ENCODE measurements around the gene ITGAV.

ITGAV gene

GRCh38 chr2:186561467-186562208, 28.2 kb upstream of the ITGAV start:
- TF ChIP-seq GATA3 (IDR thresholded peaks at IDR 0.05; ENCODE audit: low read depth, low read length) (no peak), GATA2 (IDR thresholded peaks at IDR 0.05; ENCODE audit: low read depth, low read length) (no peak; the same call in 1 of the 2 replicates)

GRCh38 chr2:186562209-186562578, 27.7 kb upstream of the ITGAV start:
- TF ChIP-seq GATA3 (IDR thresholded peaks at IDR 0.05; ENCODE audit: low read depth, low read length) (no peak), GATA2 (IDR thresholded peaks at IDR 0.05; ENCODE audit: low read depth, low read length) (no peak)

GRCh38 chr2:186569897-186570296, 20.0 kb upstream of the ITGAV start:
- TF ChIP-seq GATA2 (IDR thresholded peaks at IDR 0.05; ENCODE audit: low read depth, low read length) = no peak
- no peak for TF ChIP-seq GATA3 (IDR thresholded peaks at IDR 0.05; ENCODE audit: low read depth, low read length)

GRCh38 chr2:186570604-186571003, 19.3 kb upstream of the ITGAV start:
- TF ChIP-seq GATA3 (IDR thresholded peaks at IDR 0.05; ENCODE audit: low read depth, low read length) = no peak
- no peak for TF ChIP-seq GATA2 (IDR thresholded peaks at IDR 0.05; ENCODE audit: low read depth, low read length)

- TF ChIP-seq GATA3 (IDR thresholded peaks at IDR 0.05; ENCODE audit: low read depth, low read length) (no peak), GATA2 (IDR thresholded peaks at IDR 0.05; ENCODE audit: low read depth, low read length) (no peak)
Observed at GRCh38 chr2:186572705-186573104, 17.2 kb upstream of the ITGAV start.

- TF ChIP-seq GATA3 (IDR thresholded peaks at IDR 0.05; ENCODE audit: low read depth, low read length) = no peak
- no peak for TF ChIP-seq GATA2 (IDR thresholded peaks at IDR 0.05; ENCODE audit: low read depth, low read length)
Observed at GRCh38 chr2:186573531-186573930, 16.3 kb upstream of the ITGAV start.

GRCh38 chr2:186575302-186575701, 14.6 kb upstream of the ITGAV start:
- TF ChIP-seq GATA2 (IDR thresholded peaks at IDR 0.05; ENCODE audit: low read depth, low read length) (no peak), GATA3 (IDR thresholded peaks at IDR 0.05; ENCODE audit: low read depth, low read length) (no peak)

GRCh38 chr2:186575856-186576255, 14.0 kb upstream of the ITGAV start:
- TF ChIP-seq GATA2 (IDR thresholded peaks at IDR 0.05; ENCODE audit: low read depth, low read length) = no peak
- no peak for TF ChIP-seq GATA3 (IDR thresholded peaks at IDR 0.05; ENCODE audit: low read depth, low read length)

- no peak for TF ChIP-seq GATA2 (IDR thresholded peaks at IDR 0.05; ENCODE audit: low read depth, low read length)
- no peak for TF ChIP-seq GATA3 (IDR thresholded peaks at IDR 0.05; ENCODE audit: low read depth, low read length)
Observed at GRCh38 chr2:186576614-186577013, 13.2 kb upstream of the ITGAV start.

GRCh38 chr2:186582698-186583097, 7.2 kb upstream of the ITGAV start:
- TF ChIP-seq GATA2 (IDR thresholded peaks at IDR 0.05; ENCODE audit: low read depth, low read length) = no peak
- no peak for TF ChIP-seq GATA3 (IDR thresholded peaks at IDR 0.05; ENCODE audit: low read depth, low read length)

- TF ChIP-seq GATA2 (IDR thresholded peaks at IDR 0.05; ENCODE audit: low read depth, low read length) = no peak
- no peak for TF ChIP-seq GATA3 (IDR thresholded peaks at IDR 0.05; ENCODE audit: low read depth, low read length)
Observed at GRCh38 chr2:186584053-186584452, 5.8 kb upstream of the ITGAV start.

GRCh38 chr2:186588421-186588820, 1.4 kb upstream of the ITGAV start:
- no peak for TF ChIP-seq GATA3 (IDR thresholded peaks at IDR 0.05; ENCODE audit: low read depth, low read length)
- TF ChIP-seq GATA2 (IDR thresholded peaks at IDR 0.05; ENCODE audit: low read depth, low read length) = no peak

GRCh38 chr2:186588940-186589611, 780 bp upstream of the ITGAV start:
- TF ChIP-seq GATA2 (IDR thresholded peaks at IDR 0.05; ENCODE audit: low read depth, low read length) = no peak
- no peak for TF ChIP-seq GATA3 (IDR thresholded peaks at IDR 0.05; ENCODE audit: low read depth, low read length)

- TF ChIP-seq GATA2 (IDR thresholded peaks at IDR 0.05; ENCODE audit: low read depth, low read length) = no peak
- no peak for TF ChIP-seq GATA3 (IDR thresholded peaks at IDR 0.05; ENCODE audit: low read depth, low read length)
Observed at GRCh38 chr2:186590350-186590758, 498 bp downstream of the ITGAV start.

All from SH-SY5Y (cell line).